Keratinocyte (primary cell): ENCODE measurements around the gene ADGRG6. TPM values are rescaled to one million over a fixed set of nuclear protein-coding genes. Genes with fewer than 3 reads are reported as not detected.

Source experiments
- DNase-seq: peaks from one replicate; pipeline ENCODE4 v3.0.0-alpha.2; 2011; ENCODE audit warnings: low read depth, missing footprints, low spot score
- FAIRE-seq: peaks from 2 replicates; lab custom pipeline; 2011; peaks lifted over from hg19 to GRCh38; lab: Jason Lieb, UNC
- H2AFZ ChIP-seq: 2 replicates; pipeline ENCODE4 v1.6.0; 2012; ENCODE audit warnings: low read length, control low read depth, inconsistent platforms; ENCODE audit not compliant: control insufficient read depth
- H3K27ac ChIP-seq: 2 replicates; pipeline ENCODE4 v1.5.1; 2011; ENCODE audit warnings: low read length; ENCODE audit not compliant: control insufficient read depth, insufficient read depth
- H3K27me3 ChIP-seq: 3 replicates; pipeline ENCODE4 v1.6.0; 2011; ENCODE audit warnings: low read length; ENCODE audit not compliant: control insufficient read depth, insufficient read depth; ENCODE audit errors: extremely low read depth
- H3K36me3 ChIP-seq, 2 experiments: 2 replicates in 1 of 2; 3 replicates in 1 of 2; pipeline ENCODE4 v1.5.1; 2011; ENCODE audit warnings: low read length in 2 of 2, mild to moderate bottlenecking in 1 of 2; ENCODE audit not compliant: control insufficient read depth in 2 of 2, insufficient read depth in 2 of 2; ENCODE audit errors: extremely low read depth in 1 of 2
- H3K4me1 ChIP-seq: 3 replicates; pipeline ENCODE4 v1.5.1; 2011; ENCODE audit warnings: low read length; ENCODE audit not compliant: control insufficient read depth, insufficient read depth; ENCODE audit errors: extremely low read depth
- H3K4me2 ChIP-seq: 3 replicates; pipeline ENCODE4 v1.6.0; 2011; ENCODE audit warnings: low read depth, low read length; ENCODE audit not compliant: control insufficient read depth, insufficient read depth; ENCODE audit errors: extremely low read depth
- H3K4me3 ChIP-seq, 3 experiments: fragments of 200-600 bp in 1 of 3; sonication (generic) in 1 of 3; 2 replicates in 2 of 3; 3 replicates in 1 of 3; pipeline ENCODE4 v1.5.1; 2011 to 2016; ENCODE audit warnings: low read length in 3 of 3, mild to moderate bottlenecking in 3 of 3, control low read depth in 2 of 3, inconsistent platforms in 1 of 3, low read depth in 1 of 3, mixed read lengths in 1 of 3, mixed run types in 1 of 3, moderate library complexity in 1 of 3; ENCODE audit not compliant: control insufficient read depth in 2 of 3, insufficient read depth in 2 of 3; ENCODE audit errors: extremely low read depth in 1 of 3
- H3K79me2 ChIP-seq: 2 replicates; pipeline ENCODE4 v1.6.0; 2012; ENCODE audit warnings: low read length; ENCODE audit not compliant: control insufficient read depth, insufficient read depth
- H3K9ac ChIP-seq: 3 replicates; pipeline ENCODE4 v1.6.0; 2011; ENCODE audit warnings: low read length; ENCODE audit not compliant: control insufficient read depth, insufficient read depth; ENCODE audit errors: extremely low read depth
- H3K9me1 ChIP-seq: 3 replicates; pipeline ENCODE4 v1.6.0; 2011; ENCODE audit warnings: low read length; ENCODE audit not compliant: control insufficient read depth, insufficient read depth; ENCODE audit errors: extremely low read depth
- H3K9me3 ChIP-seq: 2 replicates; pipeline ENCODE4 v1.5.1; 2012; ENCODE audit warnings: low read depth, low read length; ENCODE audit not compliant: control insufficient read depth
- H4K20me1 ChIP-seq: 3 replicates; pipeline ENCODE4 v1.6.0; 2011; ENCODE audit warnings: low read length; ENCODE audit not compliant: control insufficient read depth, insufficient read depth; ENCODE audit errors: extremely low read depth
- EZH2 ChIP-seq: IDR thresholded peaks from one replicate; pipeline ENCODE4 v1.6.1; 2012; ENCODE audit warnings: inconsistent platforms, mild to moderate bottlenecking, low read length, moderate library complexity
- dilution Hi-C: fragments of 300-500 bp; cut with MboI; formaldehyde crosslinking; loops from one replicate; pipeline ENCODE4 v1.7.0; 2020; ENCODE audit warnings: low sequenced_read_pairs; ENCODE audit not compliant: extremely low pct_ligation_motif_present
- polyA plus RNA-seq, 5 experiments: library from polyadenylated mRNA; depleted of rRNA in 3 of 5; stranded (reverse) in 3 of 5; stranded (forward) in 1 of 5; unstranded in 1 of 5; fragments of >200 nt; gene quantifications; 1 replicate in 1 of 5; 2 replicates in 3 of 5; 3 replicates in 1 of 5; pipeline versions ENCODE4 v1.2.1 to v1.2.3, GENCODE V29; 2011 to 2012; ENCODE audit warnings: missing spikeins in 2 of 5, low read depth in 1 of 5, low replicate concordance in 1 of 5
- TF ChIP-seq, protein P1 (sequence below), 3 experiments: IDR thresholded peaks in 1 of 3; conservative IDR thresholded peaks in 1 of 3; optimal IDR thresholded peaks in 1 of 3; 2 replicates in 2 of 3; 3 replicates in 1 of 3; pipeline versions ENCODE3 to v1.5.1; 2011; ENCODE audit warnings: low read length in 3 of 3, mild to moderate bottlenecking in 3 of 3, moderate library complexity in 2 of 3, control low read depth in 1 of 3, inconsistent platforms in 1 of 3; ENCODE audit not compliant: insufficient read depth in 2 of 3; ENCODE audit errors: extremely low read depth in 1 of 3

ADGRG6 gene
- polyA plus RNA-seq, 1 donor (not counting 4 experiments of a cell fraction or from before 2014, with no cell fraction given) = 20.1 TPM

- no peak for DNase-seq
- Histone ChIP-seq H3K9me3 (no peaks in the 10 kb centered on the region), H3K27ac (no peak overlapping the region), H3K9ac (no peak overlapping the region), H4K20me1 (no peaks in the 10 kb centered on the region), H2AFZ (no peak overlapping the region), H3K36me3 (no peaks in the 10 kb centered on the region), H3K4me2 (no peak overlapping the region), H3K4me1 (peaks cover 18% of the 10 kb centered on the region), H3K79me2 (no peaks in the 10 kb centered on the region), H3K9me1 (no peaks in the 10 kb centered on the region), H3K4me3 (no peak overlapping the region), H3K27me3 (no peaks in the 10 kb centered on the region)
- no peak for FAIRE-seq
- dilution Hi-C loops = no loop called here
- TF ChIP-seq, protein P1, sequence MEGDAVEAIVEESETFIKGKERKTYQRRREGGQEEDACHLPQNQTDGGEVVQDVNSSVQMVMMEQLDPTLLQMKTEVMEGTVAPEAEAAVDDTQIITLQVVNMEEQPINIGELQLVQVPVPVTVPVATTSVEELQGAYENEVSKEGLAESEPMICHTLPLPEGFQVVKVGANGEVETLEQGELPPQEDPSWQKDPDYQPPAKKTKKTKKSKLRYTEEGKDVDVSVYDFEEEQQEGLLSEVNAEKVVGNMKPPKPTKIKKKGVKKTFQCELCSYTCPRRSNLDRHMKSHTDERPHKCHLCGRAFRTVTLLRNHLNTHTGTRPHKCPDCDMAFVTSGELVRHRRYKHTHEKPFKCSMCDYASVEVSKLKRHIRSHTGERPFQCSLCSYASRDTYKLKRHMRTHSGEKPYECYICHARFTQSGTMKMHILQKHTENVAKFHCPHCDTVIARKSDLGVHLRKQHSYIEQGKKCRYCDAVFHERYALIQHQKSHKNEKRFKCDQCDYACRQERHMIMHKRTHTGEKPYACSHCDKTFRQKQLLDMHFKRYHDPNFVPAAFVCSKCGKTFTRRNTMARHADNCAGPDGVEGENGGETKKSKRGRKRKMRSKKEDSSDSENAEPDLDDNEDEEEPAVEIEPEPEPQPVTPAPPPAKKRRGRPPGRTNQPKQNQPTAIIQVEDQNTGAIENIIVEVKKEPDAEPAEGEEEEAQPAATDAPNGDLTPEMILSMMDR (optimal IDR thresholded peaks at IDR 0.05 in 1 of 3, IDR thresholded peaks at IDR 0.05 in 1 of 3, conservative IDR thresholded peaks at IDR 0.05 in 1 of 3; ENCODE audit: extremely low read depth in 1 of 3, insufficient read depth in 2 of 3, low read length in 3 of 3) = no peak
- TF ChIP-seq EZH2 = no peak
These were observed 7.1 kb upstream of the ADGRG6 start for GRCh38 chr6:142294679-142295078.

GRCh38 chr6:142296975-142297604 lies 4.7 kb upstream of the ADGRG6 start:
- H3K27me3 ChIP-seq = no peaks in the 10 kb centered on the region
- no peaks in the 10 kb centered on the region for H3K36me3 ChIP-seq
- peaks cover 28% of the 10 kb centered on the region for H3K4me1 ChIP-seq
- no peaks in the 10 kb centered on the region for H3K79me2 ChIP-seq
- H4K20me1 ChIP-seq = no peaks in the 10 kb centered on the region
- no peaks in the 10 kb centered on the region for H3K9me3 ChIP-seq
- no peak for DNase-seq
- H3K4me2 ChIP-seq = no peak overlapping the region
- dilution Hi-C loops = no loop called here
- H3K4me3 ChIP-seq = no peak overlapping the region
- FAIRE-seq = no peak
- peak overlapping the region; percentile 32 for H3K27ac ChIP-seq
- H3K9ac ChIP-seq = no peak overlapping the region
- no peaks in the 10 kb centered on the region for H3K9me1 ChIP-seq
- no peak overlapping the region for H2AFZ ChIP-seq
- no peak for TF ChIP-seq EZH2
- TF ChIP-seq, protein P1 (optimal IDR thresholded peaks at IDR 0.05 in 1 of 3, IDR thresholded peaks at IDR 0.05 in 1 of 3, conservative IDR thresholded peaks at IDR 0.05 in 1 of 3; ENCODE audit: extremely low read depth in 1 of 3, insufficient read depth in 2 of 3, low read length in 3 of 3) = no peak
